H54 (cell line): ENCODE results near the gene FGF11.

ENCODE experiments used
- DNase-seq: peaks from one replicate; pipeline ENCODE4 v3.0.0; 2011; ENCODE audit warnings: low spot score, mixed read lengths; ENCODE audit not compliant: insufficient read length
- FAIRE-seq: peaks from 3 replicates; lab custom pipeline; 2011; peaks lifted over from hg19 to GRCh38; lab: Jason Lieb, UNC
- POLR2A ChIP-seq: IDR thresholded peaks from 2 replicates; pipeline ENCODE4 v1.6.1; 2011; ENCODE audit warnings: low read depth, mild to moderate bottlenecking, low read length

FGF11 gene

DNA sequence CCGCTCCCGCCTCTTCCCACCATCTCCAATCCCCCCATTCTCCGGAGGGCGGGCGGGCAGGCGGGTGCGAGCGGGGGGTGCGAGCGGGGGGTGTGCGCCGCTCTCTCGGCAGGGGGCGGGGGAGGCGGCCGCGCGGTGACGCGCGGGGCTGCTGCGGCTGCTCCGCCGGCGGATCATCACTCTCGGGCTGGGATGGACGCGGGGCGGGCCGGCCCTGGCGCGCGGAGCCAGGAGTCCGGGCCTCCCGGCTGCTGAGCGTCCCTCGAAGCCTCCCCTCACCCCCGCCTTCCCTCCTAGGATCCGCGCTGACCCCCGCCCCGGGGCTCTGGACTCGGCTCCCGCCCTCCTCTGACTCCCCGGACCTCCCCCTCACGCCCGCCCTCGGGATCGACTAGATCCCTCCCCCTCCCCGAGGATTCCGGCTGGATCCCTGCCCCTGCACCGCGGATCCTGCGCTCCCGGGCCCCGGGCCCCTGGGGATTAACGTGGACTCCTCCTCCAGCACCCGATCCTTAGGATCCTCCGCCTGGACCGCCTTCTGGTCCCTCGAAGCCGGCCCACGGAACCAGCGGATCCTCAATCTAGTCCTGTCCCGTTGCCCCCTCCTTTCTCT, 34.5 kb upstream of the FGF11 start:
- DNase-seq (peak; percentile 78), FAIRE-seq (no peak)
- peak; percentile 39; the same call in 1 of the 2 replicates for TF ChIP-seq POLR2A

DNA sequence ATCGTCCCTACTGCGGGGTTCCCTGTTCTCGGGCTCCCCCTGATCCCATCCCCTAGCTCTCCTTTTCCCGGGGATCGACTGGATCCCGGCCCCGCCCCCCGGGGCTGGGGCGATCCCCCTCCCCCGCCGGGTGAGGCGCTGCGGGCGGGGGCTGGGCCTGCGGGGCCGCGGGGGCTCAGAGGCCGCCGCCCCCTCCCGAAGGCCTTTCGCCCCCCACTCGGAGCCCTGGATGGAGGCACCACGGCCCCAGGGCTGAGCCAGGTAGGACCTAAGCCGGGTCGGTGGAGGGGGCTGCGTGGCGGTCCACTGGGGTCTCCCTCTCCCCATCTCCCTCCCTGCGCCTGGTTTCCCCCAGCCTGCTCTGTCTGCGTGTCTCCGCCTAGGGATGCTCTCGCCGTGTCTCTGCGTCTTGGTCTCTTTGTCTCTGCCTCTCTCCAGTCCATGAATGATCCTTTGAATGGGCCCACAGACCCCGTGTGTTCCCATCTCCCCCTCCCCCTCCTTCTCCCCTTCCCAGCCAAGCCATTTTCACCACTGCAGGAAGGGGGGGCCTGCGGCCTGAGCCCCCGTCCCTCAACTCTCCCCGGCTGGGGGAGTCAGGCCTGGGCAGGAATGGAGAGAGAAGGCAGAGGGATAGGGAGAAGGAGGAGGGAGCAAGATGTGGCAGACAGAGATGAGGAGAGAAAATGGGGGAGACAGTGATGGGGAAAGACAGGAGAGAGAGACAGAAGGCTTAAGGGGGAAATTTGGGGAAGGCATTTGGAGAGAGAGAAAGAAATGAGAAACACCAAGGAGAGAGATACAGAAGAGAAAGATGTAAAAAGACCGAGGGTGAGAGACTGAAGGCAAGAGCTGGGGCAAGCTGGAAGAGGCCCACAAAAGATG, 33.7 kb upstream of the FGF11 start:
- FAIRE-seq (no peak), DNase-seq (no peak)
- no peak for TF ChIP-seq POLR2A

DNA sequence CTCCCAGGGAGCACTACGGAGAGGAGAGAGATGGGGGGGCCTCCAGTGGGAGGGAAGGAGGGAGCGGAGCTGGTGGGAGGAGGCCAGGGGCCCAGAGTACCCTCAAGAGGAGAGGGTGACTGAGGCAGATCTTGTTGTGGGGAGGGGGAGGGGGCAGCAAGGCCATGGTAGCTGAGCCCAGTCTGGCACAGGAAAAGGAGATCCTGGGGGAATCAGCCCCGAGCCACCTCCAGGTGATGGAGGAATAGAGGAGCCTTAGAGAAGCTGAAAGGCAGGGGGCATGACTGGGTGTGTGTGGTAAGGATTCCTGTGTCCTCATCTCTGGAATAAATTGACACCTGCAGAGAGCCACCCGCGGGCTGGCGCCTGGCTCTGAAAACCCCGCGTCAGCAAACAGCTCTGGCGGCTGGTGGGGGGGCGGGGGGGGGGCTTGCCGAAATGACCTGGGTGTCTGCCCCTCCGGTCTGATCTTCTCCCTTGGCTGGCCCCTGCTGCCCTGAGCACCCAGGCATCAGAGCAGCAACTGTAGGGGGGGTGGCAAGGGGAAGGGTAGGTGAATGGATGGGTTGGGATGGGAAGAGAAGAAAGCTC, 33.0 kb upstream of the FGF11 start:
- DNase-seq (no peak), FAIRE-seq (no peak)
- no peak for TF ChIP-seq POLR2A

DNA sequence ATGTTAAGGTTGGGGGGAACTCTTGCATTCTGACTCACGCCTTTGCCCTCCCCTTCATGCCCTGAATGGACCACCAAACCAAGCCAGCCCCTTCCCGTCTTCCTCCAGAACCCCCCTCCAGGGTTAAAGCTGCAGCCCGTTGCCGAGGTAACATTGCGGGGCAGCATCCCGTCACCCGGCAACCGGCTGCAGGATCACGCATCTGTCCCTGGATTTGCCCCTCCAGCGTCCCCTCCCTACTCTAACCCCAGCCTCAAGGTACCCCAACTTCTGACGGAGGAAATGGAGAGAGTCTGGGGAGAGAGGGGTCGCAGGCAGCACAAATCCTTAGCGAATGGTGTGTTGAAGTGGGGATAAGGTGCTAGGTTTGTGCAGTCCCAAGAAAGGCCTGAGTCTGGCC, 32.2 kb upstream of the FGF11 start:
- FAIRE-seq (no peak), DNase-seq (no peak)
- TF ChIP-seq POLR2A: no peak

DNA sequence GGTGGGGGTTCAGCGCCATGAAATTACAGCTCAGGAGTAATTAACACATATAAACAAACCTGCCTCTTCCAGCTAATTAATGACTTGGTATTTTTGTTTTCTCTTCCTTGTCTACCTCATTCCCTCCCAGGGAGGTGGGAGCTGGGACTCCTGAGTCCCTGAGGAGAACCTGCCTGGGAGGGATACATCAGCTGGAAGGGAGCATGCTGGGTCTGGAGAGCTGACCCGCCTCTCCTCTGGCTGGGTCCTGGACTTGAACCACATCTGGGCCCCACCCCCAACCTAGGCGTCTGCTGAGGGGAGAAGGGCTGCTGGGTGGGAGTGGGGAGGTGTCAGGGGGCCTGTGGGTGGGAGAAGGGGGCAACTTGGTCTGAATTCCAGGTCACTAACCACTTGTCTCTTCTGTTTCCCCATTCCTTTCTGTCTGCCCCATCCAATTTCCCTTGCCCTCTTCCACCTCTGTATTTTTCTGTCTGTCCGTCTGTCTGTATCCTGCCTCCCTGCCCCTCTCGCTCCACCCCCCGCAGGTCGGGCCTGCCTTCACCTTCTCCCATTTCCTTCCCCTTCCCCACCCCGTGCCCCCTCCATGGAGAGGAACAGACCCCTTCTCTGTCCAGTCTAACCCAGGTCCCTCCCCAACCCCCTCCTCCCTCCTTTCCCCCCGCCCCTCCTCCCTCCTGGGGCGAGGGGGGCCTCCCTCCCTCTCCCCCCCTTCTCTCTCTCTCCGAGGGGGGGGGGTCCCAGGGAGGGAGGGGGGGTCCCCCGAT, 31.6 kb upstream of the FGF11 start, which contains the start of gene NLGN2:
Gene NLGN2 (plus strand): TSS at position 361 of the 767 bp plus-strand sequence. CDS start 411 bp downstream, outside the sequence.
- DNase-seq (no peak), FAIRE-seq (no peak)
- no peak for TF ChIP-seq POLR2A

DNA sequence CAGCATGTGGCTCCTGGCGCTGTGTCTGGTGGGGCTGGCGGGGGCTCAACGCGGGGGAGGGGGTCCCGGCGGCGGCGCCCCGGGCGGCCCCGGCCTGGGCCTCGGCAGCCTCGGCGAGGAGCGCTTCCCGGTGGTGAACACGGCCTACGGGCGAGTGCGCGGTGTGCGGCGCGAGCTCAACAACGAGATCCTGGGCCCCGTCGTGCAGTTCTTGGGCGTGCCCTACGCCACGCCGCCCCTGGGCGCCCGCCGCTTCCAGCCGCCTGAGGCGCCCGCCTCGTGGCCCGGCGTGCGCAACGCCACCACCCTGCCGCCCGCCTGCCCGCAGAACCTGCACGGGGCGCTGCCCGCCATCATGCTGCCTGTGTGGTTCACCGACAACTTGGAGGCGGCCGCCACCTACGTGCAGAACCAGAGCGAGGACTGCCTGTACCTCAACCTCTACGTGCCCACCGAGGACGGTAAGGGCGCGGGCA, 31.0 kb upstream of the FGF11 start:
- DNase-seq: no peak
- FAIRE-seq: no peak
- no peak for TF ChIP-seq POLR2A

DNA sequence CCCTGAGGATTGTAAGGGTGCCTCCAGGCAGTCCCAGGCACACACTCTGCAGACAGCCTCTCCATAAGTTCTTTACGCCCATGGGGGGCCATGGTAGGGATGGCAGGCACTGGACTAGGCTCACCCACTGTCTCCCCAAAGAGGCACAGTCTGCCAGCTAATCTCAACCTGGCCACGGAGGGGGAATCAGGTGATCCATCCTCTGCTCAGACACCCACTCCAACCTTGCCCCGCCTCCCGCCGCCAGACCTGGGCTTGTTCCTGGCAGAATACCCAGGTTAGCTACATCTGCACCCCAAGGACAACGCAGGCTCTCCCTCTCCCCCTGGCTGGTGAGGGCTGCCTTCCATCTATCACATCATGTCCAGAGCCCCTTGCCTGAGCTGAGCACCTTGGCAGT, 30.4 kb upstream of the FGF11 start:
- DNase-seq (no peak), FAIRE-seq (no peak)
- no peak for TF ChIP-seq POLR2A

DNA sequence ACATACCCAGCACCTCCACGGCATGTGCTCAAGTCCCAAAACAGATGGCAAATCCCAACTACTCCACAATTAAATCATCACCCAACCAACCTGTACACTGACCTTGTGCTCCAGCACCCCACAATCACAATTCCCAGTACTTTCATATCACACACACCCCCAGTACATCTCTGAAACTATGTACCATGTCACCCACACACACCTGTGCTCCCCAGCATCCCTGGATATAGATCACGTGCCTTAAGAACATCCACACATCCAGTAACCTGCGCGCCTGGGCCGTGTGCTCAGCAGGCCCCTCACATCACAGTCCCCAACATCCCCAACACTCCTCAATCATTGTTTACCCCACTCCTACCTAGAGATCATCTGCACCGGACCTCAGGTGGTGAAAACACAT, 29.6 kb upstream of the FGF11 start:
- DNase-seq (no peak), FAIRE-seq (no peak)
- no peak for TF ChIP-seq POLR2A

DNA sequence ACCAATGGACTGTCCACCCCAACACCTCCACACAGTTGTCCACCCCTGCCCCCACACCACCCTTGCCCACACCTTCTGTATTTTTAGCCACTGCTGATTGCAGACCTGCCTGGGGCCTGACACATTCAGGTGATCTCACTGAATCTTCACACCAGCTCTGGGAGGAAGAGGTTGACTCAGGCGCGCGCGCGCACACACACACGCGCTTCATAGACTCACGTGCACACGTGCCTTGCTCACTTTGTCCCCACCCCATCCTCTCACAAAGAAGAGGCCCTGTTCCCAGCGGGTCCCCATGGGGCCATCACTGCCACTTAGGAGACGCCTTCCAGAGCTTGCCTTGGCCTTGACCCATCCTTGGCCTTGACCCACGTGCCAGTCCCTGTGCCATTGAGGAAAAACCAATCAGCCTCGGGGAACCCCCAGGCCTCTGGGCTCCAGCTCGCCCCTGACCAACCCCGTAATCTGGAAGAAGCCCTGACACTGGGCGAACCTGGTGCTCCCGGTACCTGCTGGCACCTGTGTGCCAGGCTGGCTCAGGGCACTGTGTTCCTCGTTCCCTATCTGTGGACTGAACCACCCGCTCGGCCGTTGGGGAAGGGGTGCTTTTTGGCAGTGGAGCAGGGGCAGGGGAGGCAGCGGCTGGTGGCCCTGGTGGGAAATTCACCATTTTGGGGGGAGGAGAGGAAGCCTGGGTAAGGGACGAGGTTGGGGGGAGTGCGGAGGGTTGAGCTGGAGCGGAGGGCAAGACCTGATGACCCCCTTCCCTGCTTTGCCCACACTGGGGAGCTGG, 28.5 kb upstream of the FGF11 start:
- no peak for DNase-seq
- TF ChIP-seq POLR2A: no peak
- FAIRE-seq: no peak

DNA sequence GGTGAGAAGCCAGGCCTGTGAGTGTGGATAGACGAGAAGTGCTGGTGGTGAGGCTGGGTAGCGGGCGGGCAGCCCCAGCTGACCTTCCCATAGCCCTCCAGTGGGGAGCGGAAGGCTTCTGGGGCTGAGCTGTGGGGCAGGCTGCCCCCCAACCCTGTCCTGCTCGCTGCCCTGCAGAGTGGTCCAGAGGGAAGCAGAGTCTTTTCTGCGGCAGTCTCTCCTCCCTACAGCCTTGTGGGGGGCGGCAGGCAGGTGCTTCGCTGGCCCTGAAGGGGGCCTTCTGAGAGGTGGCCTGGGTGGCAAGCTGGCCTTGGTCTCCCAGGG, 27.9 kb upstream of the FGF11 start:
- FAIRE-seq: no peak
- DNase-seq: no peak
- TF ChIP-seq POLR2A: no peak

DNA sequence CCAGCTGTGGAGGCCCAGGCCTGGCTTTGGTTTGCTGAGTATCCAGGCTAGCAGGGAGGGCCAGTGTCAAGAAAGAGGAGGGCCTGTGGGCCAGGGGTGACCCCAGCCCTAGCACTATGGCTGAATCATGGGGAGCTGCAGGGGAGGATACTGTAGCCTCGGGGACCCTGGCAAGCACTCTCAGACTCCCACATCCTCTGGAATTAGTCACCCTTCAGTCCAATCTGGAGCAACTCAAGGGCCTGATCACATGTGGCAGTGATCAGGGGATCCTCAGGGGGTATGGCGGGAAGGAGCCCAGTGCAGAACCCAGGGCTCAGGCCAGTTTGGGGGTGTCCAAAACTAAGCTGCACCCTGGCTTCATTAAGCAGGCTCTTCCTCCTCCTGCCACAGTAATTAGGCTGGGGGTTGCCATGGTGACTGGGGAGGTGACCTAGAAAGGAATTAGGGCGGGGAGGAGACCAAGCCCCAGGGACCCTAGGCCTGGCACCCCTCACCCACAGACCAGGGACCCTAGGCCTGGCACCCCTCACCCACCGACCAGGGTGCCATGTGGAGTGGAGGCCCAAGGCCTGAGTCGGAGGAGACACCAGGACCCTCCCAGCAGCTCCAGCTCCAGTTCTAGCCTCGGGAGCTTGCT, 25.8 kb upstream of the FGF11 start:
- DNase-seq (peak; percentile 95), FAIRE-seq (peak; percentile 61)
- TF ChIP-seq POLR2A: no peak

DNA sequence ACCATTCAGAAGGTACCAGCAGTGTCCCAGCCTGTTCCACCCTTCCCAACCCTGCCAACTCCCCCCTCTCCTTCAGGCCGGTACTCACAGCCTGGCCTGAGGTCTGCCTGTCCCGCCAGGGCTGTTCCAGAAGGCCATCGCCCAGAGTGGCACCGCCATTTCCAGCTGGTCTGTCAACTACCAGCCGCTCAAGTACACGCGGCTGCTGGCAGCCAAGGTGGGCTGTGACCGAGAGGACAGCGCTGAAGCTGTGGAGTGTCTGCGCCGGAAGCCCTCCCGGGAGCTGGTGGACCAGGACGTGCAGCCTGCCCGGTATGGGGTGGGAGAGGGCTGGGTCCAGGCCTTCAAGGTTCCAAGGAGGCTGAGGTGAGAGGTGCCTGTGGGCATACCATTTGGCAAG, 24.5 kb upstream of the FGF11 start:
- TF ChIP-seq POLR2A: no peak
- FAIRE-seq (no peak), DNase-seq (no peak)

DNA sequence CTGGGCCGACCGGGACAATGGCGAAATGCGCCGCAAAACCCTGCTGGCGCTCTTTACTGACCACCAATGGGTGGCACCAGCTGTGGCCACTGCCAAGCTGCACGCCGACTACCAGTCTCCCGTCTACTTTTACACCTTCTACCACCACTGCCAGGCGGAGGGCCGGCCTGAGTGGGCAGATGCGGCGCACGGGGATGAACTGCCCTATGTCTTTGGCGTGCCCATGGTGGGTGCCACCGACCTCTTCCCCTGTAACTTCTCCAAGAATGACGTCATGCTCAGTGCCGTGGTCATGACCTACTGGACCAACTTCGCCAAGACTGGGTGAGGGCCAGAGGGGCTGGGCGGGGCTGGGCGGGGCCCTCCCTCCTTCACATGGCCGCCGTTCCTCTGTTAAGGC, 23.5 kb upstream of the FGF11 start:
- FAIRE-seq: no peak
- no peak for TF ChIP-seq POLR2A
- no peak for DNase-seq
